ENCODE measurements around the gene SAT1.

The SAT1 gene

DNA sequence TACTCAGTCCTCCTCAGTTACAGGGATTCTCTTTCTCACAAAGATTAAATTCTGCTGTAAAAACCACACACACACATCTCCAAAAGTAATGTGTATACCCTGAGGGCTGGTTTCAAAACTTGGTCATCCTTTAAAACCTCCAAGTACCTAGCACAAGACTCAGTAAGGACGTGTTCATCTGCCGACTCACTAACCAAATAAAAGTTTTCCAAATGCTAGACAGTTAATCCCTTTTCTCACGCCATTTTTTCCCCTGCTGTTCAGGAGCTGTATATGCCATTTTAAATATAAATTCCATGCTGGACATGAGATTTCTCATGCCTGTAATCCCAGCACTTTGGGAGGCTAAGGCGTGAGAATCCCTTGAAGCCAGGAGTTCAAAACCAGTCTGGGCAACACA is 3.9 kb upstream of the SAT1 start:
- DNase-seq = no peak

DNA sequence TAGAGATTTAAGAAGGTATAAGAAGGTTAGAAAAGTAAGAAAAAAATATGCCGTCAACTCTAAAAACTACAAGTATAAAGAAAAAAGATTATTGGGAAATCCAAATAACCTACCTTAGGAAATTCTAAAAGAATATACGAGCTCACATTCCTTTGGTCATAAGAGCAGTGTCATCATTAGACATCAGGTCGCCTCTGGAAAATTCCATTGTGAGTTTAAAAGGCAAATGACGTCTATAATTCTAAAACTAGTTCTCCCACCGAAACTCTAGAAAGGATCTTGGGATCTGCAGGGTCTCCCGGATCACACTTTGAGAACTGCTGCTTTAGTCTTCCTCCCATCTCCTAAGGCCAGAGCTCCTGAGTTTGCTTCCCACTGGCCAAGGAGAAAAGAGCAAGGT is 518 bp upstream of the SAT1 start:
- peak; percentile 44 for DNase-seq

DNA sequence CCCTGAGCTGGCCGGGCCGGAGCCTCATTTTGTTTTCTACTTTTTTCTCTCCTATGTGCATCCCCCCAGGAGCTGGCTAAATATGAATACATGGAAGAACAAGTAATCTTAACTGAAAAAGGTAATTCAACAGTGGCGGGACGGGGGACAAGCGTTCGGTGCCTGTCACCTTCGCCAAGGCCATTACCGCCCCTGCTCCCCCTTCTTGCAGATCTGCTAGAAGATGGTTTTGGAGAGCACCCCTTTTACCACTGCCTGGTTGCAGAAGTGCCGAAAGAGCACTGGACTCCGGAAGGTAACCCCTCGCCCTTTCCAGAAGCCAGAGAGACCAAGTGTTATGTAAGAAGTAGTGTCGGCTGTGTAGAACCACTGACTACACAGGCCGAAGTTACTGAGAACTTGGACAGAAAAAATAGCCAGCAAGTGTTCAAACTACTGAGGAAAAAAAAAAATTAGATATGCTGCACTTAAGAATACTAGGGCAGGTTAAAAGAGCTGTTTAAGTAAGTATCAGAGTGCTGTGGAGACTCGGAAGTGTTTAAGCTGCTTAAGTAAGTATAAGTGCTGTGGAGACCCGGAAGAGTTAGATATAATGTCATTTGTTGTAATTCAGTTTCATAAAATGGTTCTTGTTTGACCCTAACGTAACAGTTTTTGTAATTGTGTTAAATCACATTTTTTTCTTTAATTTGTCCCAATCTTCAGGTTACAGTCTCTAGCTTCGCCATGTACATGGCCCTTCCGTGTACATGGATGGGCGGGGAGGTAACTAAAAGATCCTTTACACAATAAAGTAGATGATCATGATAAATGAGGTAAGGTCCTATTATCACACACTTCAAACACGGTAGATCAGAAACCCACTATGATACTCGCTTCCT is 856 bp downstream of the SAT1 start:
- DNase-seq = peak; percentile 44

DNA sequence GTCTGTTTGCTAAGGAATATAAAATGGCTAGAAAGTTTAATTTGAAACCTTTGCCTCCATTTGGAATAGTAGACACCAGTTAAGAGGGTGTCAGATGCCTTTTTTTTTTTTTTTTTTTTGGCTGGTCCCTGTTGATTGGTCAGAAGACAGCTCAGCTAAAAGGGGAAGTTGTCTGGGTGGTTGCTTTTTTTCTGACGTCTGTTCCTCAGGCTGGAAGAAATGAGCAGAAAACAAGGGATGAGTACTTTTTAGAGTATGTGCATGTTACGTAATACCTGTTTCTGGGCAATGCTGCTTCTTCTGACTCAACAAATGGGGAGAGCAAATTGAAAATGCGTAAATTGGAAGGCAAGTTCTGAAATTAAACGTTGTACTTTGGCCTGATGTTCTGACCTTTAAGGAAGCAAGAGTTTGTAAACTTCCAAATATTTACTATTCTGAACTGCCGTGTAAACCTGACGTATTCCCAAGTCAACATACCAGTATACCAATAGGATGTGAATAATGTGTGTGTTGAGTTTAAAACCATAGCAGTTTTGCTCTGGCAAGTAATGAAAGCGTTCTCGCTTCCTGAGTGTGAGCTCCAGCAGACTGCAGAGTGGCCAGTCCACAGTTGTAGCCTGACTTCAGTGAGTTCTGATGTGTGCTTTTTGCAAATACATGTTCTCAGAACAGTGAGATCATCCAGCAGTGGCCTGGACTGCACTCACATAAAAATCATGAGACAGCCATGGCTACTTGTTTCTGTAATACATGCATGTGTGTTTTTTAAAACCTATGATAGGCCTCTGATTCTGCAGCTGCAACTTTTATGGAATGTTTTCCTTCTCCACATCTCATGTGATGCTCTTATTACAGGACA is 1.7 kb downstream of the SAT1 start:
- DNase-seq = peak; percentile 65

DNA sequence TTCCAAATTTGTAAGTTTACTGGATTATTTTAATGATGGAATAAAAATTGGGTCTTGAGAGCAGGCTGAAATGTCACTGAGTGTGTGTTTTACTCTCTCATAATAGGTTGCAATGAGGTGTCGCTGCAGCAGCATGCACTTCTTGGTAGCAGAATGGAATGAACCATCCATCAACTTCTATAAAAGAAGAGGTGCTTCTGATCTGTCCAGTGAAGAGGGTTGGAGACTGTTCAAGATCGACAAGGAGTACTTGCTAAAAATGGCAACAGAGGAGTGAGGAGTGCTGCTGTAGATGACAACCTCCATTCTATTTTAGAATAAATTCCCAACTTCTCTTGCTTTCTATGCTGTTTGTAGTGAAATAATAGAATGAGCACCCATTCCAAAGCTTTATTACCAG is 2.6 kb downstream of the SAT1 start:
- DNase-seq = peak; percentile 43

DNA sequence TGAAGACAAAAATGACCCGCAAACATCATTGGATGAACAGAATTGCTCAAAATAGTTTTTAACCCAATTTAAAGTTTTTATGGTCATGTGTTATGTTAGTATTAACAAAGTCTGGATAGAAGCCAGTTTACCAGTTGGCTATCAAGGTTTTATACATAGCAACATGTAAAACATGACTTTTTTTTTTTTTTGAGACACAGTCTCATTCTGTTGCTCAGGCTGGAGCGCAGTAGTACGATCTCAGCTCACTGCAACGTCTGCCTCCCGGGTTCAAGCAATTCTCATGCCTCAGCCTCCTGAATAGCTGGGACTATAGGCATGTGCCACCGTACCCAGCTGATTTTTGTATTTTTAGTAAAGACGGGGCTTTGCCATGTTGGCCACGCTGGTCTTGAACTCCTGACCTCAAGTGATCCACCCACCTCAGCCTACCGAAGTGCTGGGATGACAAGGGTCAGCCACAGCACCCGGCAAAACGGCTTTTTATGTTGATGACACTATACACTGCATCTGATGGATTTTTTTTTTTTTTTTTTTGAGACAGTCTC is 3.4 kb downstream of the SAT1 start:
- peak; percentile 65 for DNase-seq

DNA sequence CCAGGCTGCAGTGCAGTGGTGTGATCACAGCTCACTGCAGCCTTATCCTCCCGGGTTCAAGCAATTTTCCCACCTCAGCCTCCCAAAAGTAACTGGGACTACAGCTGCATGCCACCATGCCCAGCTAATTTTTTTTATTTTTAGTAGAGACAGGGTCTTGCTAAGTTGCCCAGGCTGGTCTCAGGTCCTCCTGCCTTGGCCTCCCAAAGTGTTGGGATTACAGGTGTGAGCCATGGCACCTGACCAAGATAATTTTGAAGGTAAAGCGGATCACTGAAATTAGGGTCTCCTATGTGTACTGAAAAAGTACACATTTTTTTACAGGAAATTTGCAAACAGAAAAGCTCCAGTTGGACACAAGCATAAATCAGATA is 4.8 kb downstream of the SAT1 start:
- DNase-seq = no peak

DNA sequence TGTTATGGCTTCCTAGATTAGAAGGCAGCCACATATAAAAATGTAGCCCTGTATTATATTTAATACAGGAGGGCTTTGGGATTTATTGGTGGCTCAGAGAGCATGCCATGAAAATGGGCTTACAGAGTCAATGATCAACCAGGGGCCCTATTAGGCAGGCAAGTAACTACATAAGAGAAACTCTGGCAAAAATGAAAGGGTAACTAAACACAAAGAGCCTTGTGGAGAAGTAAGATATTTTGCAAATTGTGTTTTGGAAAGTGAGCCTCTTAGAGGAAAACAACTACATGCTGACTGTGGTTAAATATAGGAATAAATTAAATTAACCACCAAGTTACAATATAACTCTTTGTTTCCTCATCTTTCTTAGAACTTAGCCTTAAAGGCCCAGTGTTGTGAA is 5.5 kb downstream of the SAT1 start:
- peak; percentile 55 for DNase-seq

DNA sequence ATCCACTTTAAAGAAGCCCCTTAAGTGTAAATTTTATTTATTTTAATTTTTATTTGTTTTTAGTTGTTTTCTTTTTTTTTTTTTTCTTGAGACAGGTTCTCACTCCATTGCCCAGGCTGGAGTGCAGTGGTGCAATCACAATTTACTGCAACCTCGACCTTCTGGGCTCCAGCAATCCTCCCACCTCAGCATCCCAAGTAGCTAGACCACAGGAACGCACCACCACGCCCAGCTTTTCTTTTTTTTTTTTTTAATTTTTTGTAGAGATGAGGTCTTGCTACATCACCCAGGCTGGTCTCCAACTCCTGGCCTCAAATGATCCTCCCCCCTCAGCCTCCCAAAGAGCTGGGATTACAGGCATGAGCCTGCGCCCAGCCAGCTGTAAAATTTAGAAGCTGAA is 6.0 kb downstream of the SAT1 start:
- DNase-seq = no peak

DNA sequence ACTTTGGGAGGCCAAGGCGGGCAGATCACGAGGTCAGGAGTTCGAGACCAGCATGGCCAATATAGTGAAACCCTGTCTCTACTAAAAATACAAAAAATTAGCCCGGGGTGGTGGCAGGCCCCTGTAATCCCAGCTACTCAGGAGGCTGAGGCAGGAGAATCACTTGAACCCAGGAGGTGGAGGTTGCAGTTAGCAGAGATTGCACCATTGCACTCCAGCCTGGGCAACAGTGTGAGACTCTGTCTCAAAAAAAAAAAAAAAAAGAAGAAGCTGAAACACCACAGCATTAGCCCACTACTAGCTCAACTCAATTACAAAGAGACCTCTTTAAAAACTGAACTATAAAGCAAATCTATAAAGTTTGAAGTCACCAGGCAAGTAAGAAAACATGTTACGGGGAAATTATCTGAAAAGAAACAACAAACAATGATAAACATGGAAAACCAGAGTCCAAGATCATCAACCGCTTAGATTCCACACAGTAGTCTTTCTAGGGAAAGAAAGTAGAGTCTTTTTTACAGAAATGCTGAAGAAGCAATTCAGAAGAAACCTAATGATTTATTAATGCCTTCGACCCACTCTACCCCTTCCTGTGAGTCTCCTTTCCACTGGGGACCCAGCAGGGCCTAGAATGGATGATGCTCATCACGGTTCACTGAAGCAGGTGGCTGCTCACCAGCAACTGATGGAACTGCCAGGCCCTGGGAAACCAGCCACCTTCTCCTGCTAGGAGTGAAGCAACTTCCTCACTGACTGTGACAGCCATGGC is 6.6 kb downstream of the SAT1 start:
- DNase-seq = no peak

DNA sequence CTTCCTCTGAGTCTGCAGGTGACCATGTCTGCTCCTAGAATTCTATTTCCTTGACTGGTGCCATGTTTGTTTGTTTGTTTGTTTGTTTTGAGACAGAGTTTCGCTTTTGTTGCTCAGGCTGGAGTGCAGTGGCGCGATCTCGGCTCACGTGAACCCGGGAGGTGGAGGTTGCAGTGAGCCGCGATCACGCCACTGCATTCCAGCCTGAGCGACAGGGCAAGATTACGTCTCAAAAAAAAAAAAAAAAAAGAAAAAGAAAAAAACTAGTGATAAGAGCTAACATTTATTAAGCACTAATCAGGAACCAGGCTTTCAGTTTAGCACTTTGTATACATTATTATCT is 7.2 kb downstream of the SAT1 start:
- no peak for DNase-seq

DNA sequence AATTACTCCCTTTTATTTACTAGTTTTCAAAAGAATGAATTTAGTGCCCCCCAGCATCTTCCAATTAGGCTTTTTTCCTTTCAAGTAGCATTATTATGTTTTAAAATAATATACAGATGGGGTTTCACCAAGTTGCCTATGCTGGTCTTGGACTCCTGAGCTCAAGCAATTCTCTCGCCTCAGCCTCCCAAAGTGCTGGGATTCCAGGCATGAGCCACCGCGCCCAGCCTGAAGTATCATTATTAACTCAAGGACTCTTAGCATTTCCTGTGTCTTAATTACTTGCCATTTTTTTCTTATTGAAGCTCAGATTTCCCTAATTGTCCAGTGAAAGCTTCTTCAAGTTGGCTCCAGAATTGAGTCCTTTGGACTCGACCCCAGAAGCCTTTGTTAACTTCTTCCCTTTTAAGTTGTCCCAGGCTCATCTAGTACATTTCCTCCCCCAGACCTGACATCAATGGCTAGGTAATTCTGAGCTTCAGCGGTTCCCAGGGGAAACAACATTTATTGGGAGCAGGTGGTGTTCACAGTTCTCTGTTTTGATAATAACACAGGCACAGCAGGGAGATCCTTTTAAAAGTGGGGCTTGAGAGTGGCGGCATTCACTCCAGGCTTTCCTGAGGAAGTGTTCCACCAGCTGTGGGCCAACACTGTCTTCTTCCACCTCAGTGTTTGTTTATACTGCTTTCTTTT is 10.0 kb downstream of the SAT1 start:
- no peak for DNase-seq

DNA sequence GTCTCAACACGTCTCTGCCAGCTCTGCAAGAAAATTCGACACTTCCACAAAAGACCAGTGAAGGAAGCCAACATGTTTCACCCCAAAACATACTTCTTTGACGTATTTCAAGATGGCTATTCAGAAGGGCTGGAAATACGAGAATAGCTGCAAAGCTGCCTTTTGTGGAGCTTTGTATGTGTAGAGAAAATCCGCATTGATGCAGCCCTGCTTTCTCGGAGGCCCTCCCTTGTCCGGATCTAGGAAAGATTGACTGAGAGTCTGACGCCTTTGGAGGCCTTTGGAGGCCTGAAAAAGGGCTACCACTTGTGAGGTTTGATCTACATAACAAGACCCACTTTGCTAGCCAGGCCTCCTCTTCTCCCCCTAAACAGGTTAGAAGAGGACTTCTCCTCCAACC is 12.2 kb downstream of the SAT1 start:
- no peak for DNase-seq

DNA sequence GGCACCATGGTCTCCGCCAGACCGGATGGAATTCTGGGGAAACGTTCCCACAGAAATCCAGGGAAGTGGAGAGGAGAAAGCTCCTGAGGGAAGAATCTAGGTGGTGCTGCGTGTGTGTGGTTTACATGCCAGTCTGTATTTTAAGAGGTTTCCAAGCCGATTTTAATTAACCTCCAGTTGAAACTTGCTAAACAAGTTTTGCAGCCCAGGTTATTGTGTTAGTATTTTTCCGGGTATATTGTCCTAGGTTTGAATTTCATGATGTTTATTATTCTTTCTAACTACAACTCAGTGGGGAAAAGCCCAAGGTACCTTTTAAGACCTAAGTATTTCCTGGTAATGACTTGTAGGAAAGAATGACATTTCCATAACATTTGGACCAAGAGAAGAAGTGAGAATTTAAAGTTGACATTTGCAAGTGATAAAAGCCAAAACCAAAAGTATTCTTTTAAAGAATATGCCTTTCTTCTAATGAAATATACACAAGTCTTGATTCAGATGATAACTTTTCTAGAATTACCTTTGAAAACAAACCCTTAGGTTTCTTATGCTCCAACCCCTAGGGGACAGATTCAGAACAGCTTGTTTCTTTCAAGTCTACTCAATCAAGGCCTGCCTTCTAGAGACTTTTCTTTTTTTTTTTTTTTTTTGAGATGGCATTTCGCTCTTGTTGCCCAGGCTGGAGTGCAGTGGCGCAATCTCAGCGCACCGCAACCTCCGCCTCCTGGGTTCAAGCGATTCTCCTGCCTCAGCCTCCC is 14.6 kb downstream of the SAT1 start:
- DNase-seq = peak; percentile 31

DNA sequence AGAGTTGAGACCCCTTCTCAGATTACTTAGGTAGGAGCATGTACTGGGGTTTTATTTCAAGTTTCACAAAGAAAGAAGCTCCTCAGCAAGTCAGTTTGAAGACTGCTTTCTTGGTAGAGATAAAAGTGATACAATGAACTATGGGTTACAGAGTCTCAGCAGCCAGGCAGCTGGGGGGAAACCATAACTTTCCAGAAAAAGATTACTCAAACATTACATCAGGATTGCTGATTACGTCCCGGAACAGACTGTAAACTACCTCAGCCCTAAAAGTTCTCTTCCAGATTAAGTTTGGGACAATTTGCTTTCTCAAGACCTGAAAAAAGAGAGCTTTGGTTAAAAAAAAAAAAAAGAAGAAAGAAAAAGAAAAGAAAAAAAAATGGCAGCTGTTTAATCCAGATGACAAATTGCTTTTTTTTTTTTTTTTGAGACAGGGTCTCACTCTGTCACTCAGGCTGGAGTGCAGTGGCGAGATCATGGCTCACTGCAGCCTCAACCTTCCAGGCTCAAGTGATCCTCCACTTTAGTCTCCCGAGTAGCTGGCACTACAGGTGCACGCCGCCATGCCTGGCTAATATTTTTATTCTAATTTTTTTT is 16.6 kb downstream of the SAT1 start:
- peak; percentile 62 for DNase-seq

DNA sequence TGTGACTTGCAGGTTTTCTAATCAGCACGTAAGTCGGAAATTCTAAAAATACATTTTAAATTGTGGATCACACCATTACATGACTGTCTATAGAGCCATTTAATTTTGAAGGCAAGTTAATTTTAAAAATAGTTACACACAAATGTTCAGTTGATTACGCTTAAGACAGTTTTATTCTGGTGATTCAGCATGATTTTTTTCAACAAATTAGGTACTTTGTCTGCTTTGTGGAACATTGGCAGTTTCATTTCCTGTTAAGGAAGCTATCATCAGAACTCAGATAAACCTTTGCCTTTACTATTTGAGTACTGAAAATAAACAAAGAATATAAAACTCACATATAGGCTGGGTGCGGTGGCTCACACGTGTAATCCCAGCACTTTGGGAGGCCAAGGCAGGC is 19.5 kb downstream of the SAT1 start:
- DNase-seq = peak; percentile 61

DNA sequence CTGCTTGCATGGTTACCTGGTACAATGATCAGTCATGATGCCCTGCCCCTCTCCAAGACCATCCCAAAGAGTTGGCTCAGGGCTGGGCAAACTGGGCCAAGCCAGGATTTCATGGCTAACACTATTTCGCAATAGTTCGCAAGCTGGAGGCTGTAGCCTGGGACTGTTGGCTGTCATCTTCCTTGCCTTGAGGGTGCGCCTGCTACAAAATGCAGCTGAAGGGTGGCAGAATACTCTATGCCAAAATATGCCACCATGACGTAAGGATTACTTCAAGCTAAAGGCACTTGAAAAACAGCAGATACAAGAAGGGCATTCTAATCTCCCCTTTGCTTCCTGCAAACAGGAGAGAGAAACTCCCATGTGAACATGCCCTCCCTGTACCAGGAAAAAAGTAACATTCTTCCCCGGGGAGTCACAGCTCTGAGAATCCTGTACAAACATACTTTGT is 21.0 kb downstream of the SAT1 start:
- DNase-seq = peak; percentile 50

DNA sequence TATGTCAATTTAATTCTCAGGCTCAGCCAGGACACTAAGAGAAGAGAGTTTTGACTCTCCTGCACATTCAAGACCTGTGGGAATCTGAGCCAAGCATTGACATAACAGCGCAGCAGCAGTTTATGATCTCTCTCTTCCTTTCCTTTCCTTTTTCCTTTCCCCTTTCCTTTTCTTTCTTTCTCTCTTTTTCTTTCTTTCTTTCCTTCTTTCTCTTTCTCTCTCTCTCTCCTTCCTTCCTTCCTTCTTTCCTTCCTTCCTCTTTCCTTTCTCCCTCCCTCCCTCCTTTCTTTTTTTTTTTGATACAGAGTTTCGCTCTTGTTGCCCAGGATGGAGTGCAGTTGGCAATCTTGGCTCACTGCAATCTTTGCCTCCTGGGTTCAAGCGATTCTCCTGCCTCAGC is 21.6 kb downstream of the SAT1 start:
- DNase-seq = no peak

DNA sequence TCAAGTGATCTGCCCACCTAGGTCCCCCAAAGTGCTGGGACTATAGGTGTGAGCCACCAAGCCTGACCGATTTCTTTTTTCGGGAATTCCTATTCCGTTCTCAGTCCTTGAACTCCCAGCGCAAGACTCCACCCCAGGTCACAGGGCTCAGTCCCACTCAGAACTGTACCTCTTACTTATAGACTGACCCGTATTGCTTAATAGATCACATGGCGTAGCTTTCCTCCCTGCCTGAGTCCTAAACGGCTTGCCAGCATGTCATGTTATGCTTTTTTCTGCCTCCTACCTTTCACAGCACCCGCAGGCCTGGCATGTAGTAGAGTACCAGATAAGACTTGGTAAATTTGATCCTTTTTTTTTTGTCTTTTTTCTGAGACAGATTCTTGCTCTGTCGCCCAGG is 22.4 kb downstream of the SAT1 start:
- peak; percentile 57 for DNase-seq

DNA sequence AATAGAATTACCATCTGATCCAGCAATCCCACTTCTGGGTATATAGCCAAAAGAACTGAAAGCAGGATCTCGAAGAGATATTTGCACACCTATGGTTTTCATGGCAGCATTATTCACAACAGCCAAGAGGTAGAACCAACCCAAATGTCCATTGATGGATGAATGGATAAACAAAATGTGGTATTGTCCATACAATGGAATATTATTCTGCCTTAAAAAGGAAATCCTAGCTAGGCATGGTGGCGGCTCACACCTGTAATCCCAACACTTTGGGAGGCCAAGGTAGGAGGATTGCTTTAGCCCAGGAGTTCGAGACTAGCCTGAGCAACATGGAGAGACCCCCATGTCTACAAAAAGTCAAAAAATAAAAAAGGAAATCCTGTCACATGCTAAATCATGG is 27.3 kb downstream of the SAT1 start:
- DNase-seq = no peak

DNA sequence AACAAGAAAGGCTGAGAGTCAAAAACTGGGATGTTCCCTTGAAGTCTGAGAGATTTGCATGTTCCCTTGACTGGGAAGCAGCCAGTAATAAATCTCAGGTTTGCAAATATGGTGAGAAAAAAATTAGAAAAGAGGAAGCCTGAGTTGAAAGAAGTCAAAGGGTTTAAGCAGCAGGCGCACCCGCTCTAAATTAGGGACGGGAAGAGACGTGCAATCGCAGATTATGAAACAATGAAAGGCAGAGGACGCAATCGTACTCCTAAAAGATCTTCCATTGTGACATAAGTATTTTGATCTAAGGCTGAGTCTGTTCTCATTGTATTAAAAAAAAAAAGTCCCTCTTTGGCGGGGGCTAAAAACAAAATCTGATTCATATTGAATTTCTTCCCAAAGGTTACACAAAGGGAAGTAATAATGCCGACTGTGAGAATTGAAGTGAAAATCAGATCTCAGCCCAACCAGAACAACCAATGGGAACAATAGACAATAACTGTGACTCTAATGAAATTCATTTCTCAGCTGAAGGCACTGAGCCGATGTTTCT is 28.2 kb downstream of the SAT1 start:
- DNase-seq = peak; percentile 91
